Common myeloid progenitor, CD34-positive (primary cell): ENCODE results near the gene HBE1.
A peak's percentile ranks its signal among the peaks of the same experiment; 100 is the strongest.

ENCODE experiments used
- CTCF ChIA-PET: fragments of 350-600 bp; sonication (Branson Sonifier 250); formaldehyde crosslinking; loops from one replicate; lab custom pipeline; 2021; ENCODE audit warnings: antibody characterized with exemption; lab: Charles Lee
- POLR2A ChIA-PET: fragments of 350-600 bp; sonication (Branson Sonifier 250); formaldehyde crosslinking; loops from one replicate; lab custom pipeline; 2021; ENCODE audit warnings: antibody characterized with exemption; lab: Charles Lee
- DNase-seq, 3 donors: peaks; one replicate each; pipeline versions ENCODE4 v3.0.0 to v3.0.0-alpha.2; 2013
- H3K27ac ChIP-seq, 2 experiments: 1 replicate in 1 of 2; 2 replicates in 1 of 2; pipeline ENCODE4 v1.7.0; 2013; ENCODE audit warnings: inconsistent platforms in 2 of 2, low read length in 2 of 2, mild to moderate bottlenecking in 2 of 2, low read depth in 1 of 2, moderate library complexity in 1 of 2; ENCODE audit not compliant: severe bottlenecking in 2 of 2, insufficient read depth in 1 of 2, poor library complexity in 1 of 2
- H3K27me3 ChIP-seq, 5 experiments: replicated peaks in 2 of 5; 1 replicate in 3 of 5; 2 replicates in 2 of 5; pipeline versions ENCODE4 v1.6.1 to v1.7.0; 2013; ENCODE audit warnings: low read length in 4 of 5, mild to moderate bottlenecking in 2 of 5, moderate library complexity in 2 of 5, inconsistent platforms in 1 of 5; ENCODE audit not compliant: insufficient read depth in 5 of 5, control insufficient read depth in 4 of 5
- H3K36me3 ChIP-seq, 4 experiments: 1 replicate in 2 of 4; 2 replicates in 2 of 4; pipeline versions ENCODE4 v1.6.1 to v1.7.0; 2013; ENCODE audit warnings: low read length in 3 of 4, control low read depth in 1 of 4, mild to moderate bottlenecking in 1 of 4; ENCODE audit not compliant: control insufficient read depth in 4 of 4, insufficient read depth in 4 of 4
- H3K4me1 ChIP-seq, 4 experiments: 1 replicate in 3 of 4; 2 replicates in 1 of 4; pipeline versions ENCODE4 v1.6.1 to v1.7.1; 2013; ENCODE audit warnings: low read length in 3 of 4, mild to moderate bottlenecking in 3 of 4, control low read depth in 1 of 4, inconsistent platforms in 1 of 4, moderate library complexity in 1 of 4; ENCODE audit not compliant: control insufficient read depth in 4 of 4, insufficient read depth in 4 of 4; ENCODE audit errors: control extremely low read depth in 1 of 4
- H3K4me3 ChIP-seq, 7 experiments: 1 replicate in 4 of 7; 2 replicates in 3 of 7; pipeline versions ENCODE4 v1.5.1 to v1.7.0; 2013; ENCODE audit warnings: mild to moderate bottlenecking in 7 of 7, low read length in 6 of 7, moderate library complexity in 6 of 7, inconsistent platforms in 2 of 7, low read depth in 2 of 7, control low read depth in 1 of 7; ENCODE audit not compliant: insufficient read depth in 4 of 7, control insufficient read depth in 1 of 7; ENCODE audit errors: extremely low read depth in 1 of 7
- H3K9me3 ChIP-seq, 5 experiments: 1 replicate in 4 of 5; 2 replicates in 1 of 5; pipeline versions ENCODE4 v1.6.1 to v1.7.1; 2013; ENCODE audit warnings: low read length in 4 of 5, mild to moderate bottlenecking in 2 of 5, inconsistent platforms in 1 of 5, low read depth in 1 of 5, moderate library complexity in 1 of 5; ENCODE audit not compliant: control insufficient read depth in 4 of 5, insufficient read depth in 2 of 5; ENCODE audit errors: control extremely low read depth in 1 of 5
- WGBS: methylation state at CpG from one replicate; pipeline ENCODE4 v1.1.5; 2013; ENCODE audit not compliant: insufficient coverage; 5-methylcytosine and 5-hydroxymethylcytosine counted together

HBE1 gene

GRCh38 chr11:5290106-5290505 is 20.4 kb upstream of the HBE1 start:
- no peak overlapping the region for H3K27ac ChIP-seq
- POLR2A ChIA-PET: interaction anchor here (0.7 kb wide), 1 partner anchor 50 kb away, joined by 3 read pairs; no protein-coding TSS in a partner anchor
- H3K9me3 ChIP-seq: no peaks in the 10 kb centered on the region

GRCh38 chr11:5289696-5290095 is 20.0 kb upstream of the HBE1 start:
- CTCF ChIA-PET: interaction anchor here (1.2 to 5.4 kb wide), 5 partner anchors 10 to 169 kb away, joined by 3 to 67 read pairs (median 6); no protein-coding TSS in a partner anchor
- POLR2A ChIA-PET: interaction anchor here (0.7 kb wide), 1 partner anchor 49 kb away, joined by 3 read pairs; no protein-coding TSS in a partner anchor
- Histone ChIP-seq H3K27me3 (no peaks in the 10 kb centered on the region), H3K9me3 (no peaks in the 10 kb centered on the region), H3K36me3 (no peaks in the 10 kb centered on the region), H3K27ac (peak overlapping the region in 1 of 2 experiments; percentile 35), H3K4me1 (peaks cover 0 to 6% (median 0%) of the 10 kb centered on the region in 4 experiments), H3K4me3 (no peak overlapping the region)
- DNase-seq: no peak

More at GRCh38 chr11:5290106-5290505, 20.4 kb upstream of the HBE1 start:
- Histone ChIP-seq H3K4me1 (peaks cover 0 to 6% (median 0%) of the 10 kb centered on the region in 4 experiments), H3K27me3 (no peaks in the 10 kb centered on the region), H3K4me3 (no peak overlapping the region), H3K36me3 (no peaks in the 10 kb centered on the region)
- no CpG with 5 or more reads among the region's 1 CpG for WGBS
- CTCF ChIA-PET: interaction anchor here (1.2 to 5.4 kb wide), 7 partner anchors 10 to 171 kb away, joined by 3 to 67 read pairs (median 4); no protein-coding TSS in a partner anchor
- no peak for DNase-seq

GRCh38 chr11:5288906-5289550 is 19.3 kb upstream of the HBE1 start:
- CTCF ChIA-PET: interaction anchor here (0.6 to 5.4 kb wide), 7 partner anchors 9 to 164 kb away, joined by 3 to 67 read pairs (median 3); no protein-coding TSS in a partner anchor
- POLR2A ChIA-PET: no interaction called here
- H3K9me3 ChIP-seq: no peaks in the 10 kb centered on the region
- DNase-seq: no peak
- WGBS: 100% methylated on average over 6 of the region's 6 CpGs
- H3K4me1 ChIP-seq: peaks cover 0 to 6% (median 0%) of the 10 kb centered on the region in 4 experiments
- H3K4me3 ChIP-seq: no peak overlapping the region
- peak overlapping the region in 1 of 2 experiments; percentile 35 for H3K27ac ChIP-seq
- H3K27me3 ChIP-seq: no peaks in the 10 kb centered on the region
- no peaks in the 10 kb centered on the region for H3K36me3 ChIP-seq

- no peaks in the 10 kb centered on the region for H3K27me3 ChIP-seq
- no peaks in the 10 kb centered on the region for H3K36me3 ChIP-seq
- no peaks in the 10 kb centered on the region for H3K9me3 ChIP-seq
- WGBS: 100% methylated on average over 3 of the region's 7 CpGs
- ChIA-PET POLR2A (no interaction called here), CTCF (interaction anchor here (0.6 to 5.4 kb wide), 6 partner anchors 9 to 163 kb away, joined by 3 to 67 read pairs (median 4); no protein-coding TSS in a partner anchor)
- DNase-seq: peak in 2 of 3 donors; percentile 49 to 72
- H3K27ac ChIP-seq: peak overlapping the region in 1 of 2 experiments; percentile 49
- H3K4me1 ChIP-seq: peaks cover 0 to 6% (median 0%) of the 10 kb centered on the region in 4 experiments
- no peak overlapping the region for H3K4me3 ChIP-seq
These were observed 18.6 kb upstream of the HBE1 start for GRCh38 chr11:5288108-5288905.

- Histone ChIP-seq H3K4me3 (no peak overlapping the region), H3K27ac (no peak overlapping the region), H3K9me3 (no peaks in the 10 kb centered on the region), H3K27me3 (no peaks in the 10 kb centered on the region), H3K36me3 (no peaks in the 10 kb centered on the region), H3K4me1 (peaks cover 0 to 15% (median 0%) of the 10 kb centered on the region in 4 experiments)
- POLR2A ChIA-PET: no interaction called here
- no peak for DNase-seq
- CTCF ChIA-PET: interaction anchor here (5.4 kb wide), 1 partner anchor 82 kb away, joined by 67 read pairs; no protein-coding TSS in a partner anchor
- WGBS: 100% methylated on average over 1 of the region's 3 CpGs
These were observed 17.2 kb upstream of the HBE1 start for GRCh38 chr11:5286901-5287300.

- Histone ChIP-seq H3K4me1 (peaks cover 0 to 19% (median 0%) of the 10 kb centered on the region in 4 experiments), H3K9me3 (no peaks in the 10 kb centered on the region), H3K27me3 (no peaks in the 10 kb centered on the region), H3K36me3 (no peaks in the 10 kb centered on the region), H3K4me3 (no peak overlapping the region), H3K27ac (peak overlapping the region in 1 of 2 experiments; percentile 1)
- DNase-seq: no peak
- ChIA-PET POLR2A (no interaction called here), CTCF (interaction anchor here (0.9 kb wide), 1 partner anchor 223 kb away, joined by 3 read pairs; the partner anchor contains the start of gene UBQLN3)
- WGBS: no CpG with 5 or more reads among the region's 1 CpG
These were observed 16.6 kb upstream of the HBE1 start for GRCh38 chr11:5286351-5286750.
